Measurements from ENCODE around the gene DCDC2B.

DNA sequence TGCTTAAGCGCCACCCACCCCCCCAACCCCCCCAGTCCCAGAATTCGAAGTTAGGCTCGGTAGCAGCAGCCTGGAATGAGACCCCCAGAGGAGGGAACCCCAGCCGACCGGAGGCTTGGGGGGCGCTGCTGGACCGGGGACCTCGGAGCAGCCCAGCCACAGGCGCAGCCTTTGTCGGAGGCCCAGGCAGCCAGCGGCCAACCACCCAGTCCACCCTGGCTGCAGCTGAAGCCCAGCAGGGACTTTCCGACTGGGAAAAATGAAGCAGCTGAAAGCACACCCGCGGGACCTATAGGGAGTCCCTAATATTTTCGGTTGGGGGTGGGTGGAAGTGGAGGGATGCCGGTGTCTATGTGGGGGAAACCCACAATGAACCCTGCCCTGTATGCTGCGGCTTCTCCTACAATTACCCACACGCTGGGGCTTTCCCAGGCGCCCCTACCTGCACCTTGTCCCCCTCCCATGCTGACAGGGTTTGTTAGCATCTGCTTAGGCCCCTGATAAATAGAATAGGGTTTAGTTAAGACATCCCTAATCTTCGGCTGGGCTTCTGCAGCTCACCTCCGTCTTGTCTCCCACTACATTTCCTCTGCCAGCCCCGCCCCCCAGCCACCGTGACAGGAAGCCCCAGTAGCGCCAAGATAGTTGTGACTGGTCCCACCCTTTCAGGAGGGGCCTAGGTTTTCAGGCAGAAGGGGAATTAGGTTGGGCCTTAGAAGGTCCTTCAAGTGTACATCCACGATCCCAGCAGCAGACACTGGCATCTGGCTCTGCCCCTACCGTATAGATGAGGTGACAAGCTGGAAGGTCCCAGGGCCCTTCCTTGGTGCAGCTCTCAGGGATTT, 7.7 kb upstream of the DCDC2B start:
- TF ChIP-seq, protein P1, sequence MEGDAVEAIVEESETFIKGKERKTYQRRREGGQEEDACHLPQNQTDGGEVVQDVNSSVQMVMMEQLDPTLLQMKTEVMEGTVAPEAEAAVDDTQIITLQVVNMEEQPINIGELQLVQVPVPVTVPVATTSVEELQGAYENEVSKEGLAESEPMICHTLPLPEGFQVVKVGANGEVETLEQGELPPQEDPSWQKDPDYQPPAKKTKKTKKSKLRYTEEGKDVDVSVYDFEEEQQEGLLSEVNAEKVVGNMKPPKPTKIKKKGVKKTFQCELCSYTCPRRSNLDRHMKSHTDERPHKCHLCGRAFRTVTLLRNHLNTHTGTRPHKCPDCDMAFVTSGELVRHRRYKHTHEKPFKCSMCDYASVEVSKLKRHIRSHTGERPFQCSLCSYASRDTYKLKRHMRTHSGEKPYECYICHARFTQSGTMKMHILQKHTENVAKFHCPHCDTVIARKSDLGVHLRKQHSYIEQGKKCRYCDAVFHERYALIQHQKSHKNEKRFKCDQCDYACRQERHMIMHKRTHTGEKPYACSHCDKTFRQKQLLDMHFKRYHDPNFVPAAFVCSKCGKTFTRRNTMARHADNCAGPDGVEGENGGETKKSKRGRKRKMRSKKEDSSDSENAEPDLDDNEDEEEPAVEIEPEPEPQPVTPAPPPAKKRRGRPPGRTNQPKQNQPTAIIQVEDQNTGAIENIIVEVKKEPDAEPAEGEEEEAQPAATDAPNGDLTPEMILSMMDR (conservative IDR thresholded peaks at IDR 0.05; ENCODE audit: low read depth, low read length), result no peak
- TF ChIP-seq EZH2 (IDR thresholded peaks at IDR 0.05; ENCODE audit: borderline replicate concordance, low read depth, low read length, poor library complexity, severe bottlenecking), result no peak

Data from A673 (cell line).